GM21526 (cell line): ENCODE measurements around the gene BRI3BP.
"Not testable (repeated sequence)": the region's sequence is repeated elsewhere in the genome, so short reads cannot be mapped to it uniquely, and the experiment has no call there.

ENCODE experiments used
- ATAC-seq: cut with Tn5 transposase; IDR thresholded peaks from one replicate; pipeline ENCODE4 v1.9.1; 2021; ENCODE audit warnings: moderate library complexity; ENCODE audit not compliant: unreplicated experiment, low FRiP score

The BRI3BP gene

GRCh38 chr12:125018356-125018755 lies 24.9 kb downstream of the BRI3BP start:
- no peak for ATAC-seq

- ATAC-seq: no peak
Measured at GRCh38 chr12:125021096-125021495, 27.7 kb downstream of the BRI3BP start.

GRCh38 chr12:125021771-125022170 lies 28.3 kb downstream of the BRI3BP start:
- ATAC-seq: no peak

GRCh38 chr12:125023065-125023464 lies 29.6 kb downstream of the BRI3BP start:
- ATAC-seq: no peak

- ATAC-seq: no peak
Measured at GRCh38 chr12:125024949-125025563, 31.6 kb downstream of the BRI3BP start.

- ATAC-seq: no peak
Measured at GRCh38 chr12:125025606-125026235, 32.3 kb downstream of the BRI3BP start.

- ATAC-seq: no peak
Measured at GRCh38 chr12:125028106-125028505, 34.7 kb downstream of the BRI3BP start.

- ATAC-seq: no peak
Measured at GRCh38 chr12:125029761-125030358, 36.4 kb downstream of the BRI3BP start.

GRCh38 chr12:125031471-125031870 lies 38.0 kb downstream of the BRI3BP start:
- ATAC-seq: not testable (repeated sequence)

GRCh38 chr12:125032466-125033152 lies 39.2 kb downstream of the BRI3BP start:
- ATAC-seq: no peak

- no peak for ATAC-seq
Measured at GRCh38 chr12:125033288-125033687, 39.8 kb downstream of the BRI3BP start.

GRCh38 chr12:125038976-125039625 lies 45.7 kb downstream of the BRI3BP start:
- no peak for ATAC-seq

GRCh38 chr12:125049093-125049458 lies 55.6 kb downstream of the BRI3BP start:
- no peak for ATAC-seq

- no peak for ATAC-seq
Measured at GRCh38 chr12:125050446-125050845, 57.0 kb downstream of the BRI3BP start.

GRCh38 chr12:125050868-125051267 lies 57.4 kb downstream of the BRI3BP start:
- no peak for ATAC-seq

GRCh38 chr12:125053821-125054220 lies 60.4 kb downstream of the BRI3BP start:
- ATAC-seq: no peak

- no peak for ATAC-seq
Measured at GRCh38 chr12:125055591-125055990, 62.1 kb downstream of the BRI3BP start.

- ATAC-seq: no peak
Measured at GRCh38 chr12:125056306-125056705, 62.9 kb downstream of the BRI3BP start.

- no peak for ATAC-seq
Measured at GRCh38 chr12:125057708-125058107, 64.3 kb downstream of the BRI3BP start.

- no peak for ATAC-seq
Measured at GRCh38 chr12:125061229-125061628, 67.8 kb downstream of the BRI3BP start.

- not testable (repeated sequence) for ATAC-seq
Measured at GRCh38 chr12:125063522-125063921, 70.1 kb downstream of the BRI3BP start.
